Measurements from ENCODE around the gene GLIS1. TPM values are rescaled to one million over a fixed set of nuclear protein-coding genes. Genes with fewer than 3 reads are reported as not detected.

GLIS1 gene
- total and polyA plus RNA-seq, 10 of the 15 experiments (the other 5 are each of a cell fraction or from before 2014, with no cell fraction given) = not detected

DNA sequence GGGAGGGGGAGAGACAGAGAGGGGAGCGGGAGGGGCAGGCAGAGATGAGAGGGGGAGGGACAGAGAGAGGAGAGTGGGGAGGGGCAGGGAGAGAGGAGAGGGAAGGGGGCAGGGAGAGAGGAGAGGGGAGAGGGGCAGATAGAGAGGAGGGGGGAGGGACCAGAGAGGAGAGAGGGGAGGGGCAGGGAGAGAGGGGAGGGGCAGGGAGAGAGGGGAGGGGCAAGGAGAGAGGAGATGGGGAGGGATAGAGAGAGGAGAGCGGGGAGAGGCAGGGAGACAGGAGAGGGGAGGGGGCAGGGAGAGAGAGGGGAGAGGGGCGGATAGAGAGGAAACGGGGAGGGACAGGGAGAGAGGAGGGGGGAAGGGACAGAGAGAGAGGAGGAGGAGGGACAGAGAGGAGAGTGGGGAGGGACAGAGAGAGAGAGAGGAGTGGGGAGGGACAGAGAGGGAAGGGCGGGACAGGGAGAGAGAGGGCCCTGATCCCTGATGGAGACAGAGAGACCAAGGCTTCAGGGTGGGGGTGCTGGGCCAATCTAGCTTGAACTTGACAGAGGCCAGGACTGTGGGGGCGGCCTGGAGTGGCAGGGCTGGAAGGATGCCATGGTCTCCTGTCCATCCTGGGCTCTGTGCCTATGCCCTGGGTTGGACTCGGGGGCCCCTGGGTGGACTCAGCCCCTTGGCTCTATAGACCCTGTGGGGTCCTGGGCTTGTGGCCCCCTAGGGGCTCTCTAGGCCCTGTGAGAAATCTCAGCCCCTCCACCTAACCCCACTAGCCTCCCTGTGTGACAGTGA, 236.1 kb downstream of the GLIS1 start:
- Histone ChIP-seq H3K27ac (ENCODE audit: control insufficient read depth, insufficient read depth) (no peak overlapping the region), H3K9me3 (replicated peaks; ENCODE audit: control insufficient read depth, insufficient read depth, low read length) (no peaks in the 10 kb centered on the region), H2AFZ (ENCODE audit: control insufficient read depth, low read depth, low read length) (no peak overlapping the region), H4K20me1 (ENCODE audit: control insufficient read depth, insufficient read depth) (no peaks in the 10 kb centered on the region), H3K27me3 (replicated peaks in 1 of 2; ENCODE audit: control insufficient read depth in 2 of 2, insufficient read depth in 2 of 2, low read length in 1 of 2) (no peaks in the 10 kb centered on the region; a peak in 1 of 4 replicates), H3K79me2 (ENCODE audit: control insufficient read depth, insufficient read depth, low read length) (no peaks in the 10 kb centered on the region), H3K36me3 (ENCODE audit: control insufficient read depth in 2 of 2, insufficient read depth in 2 of 2, low read length in 1 of 2) (no peaks in the 10 kb centered on the region), H3K4me1 (ENCODE audit: control insufficient read depth, insufficient read depth, low read length) (no peaks in the 10 kb centered on the region), H3K4me2 (ENCODE audit: control insufficient read depth, insufficient read depth) (no peak overlapping the region), H3K4me3 (no peak overlapping the region), H3K9ac (ENCODE audit: control insufficient read depth, insufficient read depth, low read length) (no peak overlapping the region)
- TF ChIP-seq, protein P1, sequence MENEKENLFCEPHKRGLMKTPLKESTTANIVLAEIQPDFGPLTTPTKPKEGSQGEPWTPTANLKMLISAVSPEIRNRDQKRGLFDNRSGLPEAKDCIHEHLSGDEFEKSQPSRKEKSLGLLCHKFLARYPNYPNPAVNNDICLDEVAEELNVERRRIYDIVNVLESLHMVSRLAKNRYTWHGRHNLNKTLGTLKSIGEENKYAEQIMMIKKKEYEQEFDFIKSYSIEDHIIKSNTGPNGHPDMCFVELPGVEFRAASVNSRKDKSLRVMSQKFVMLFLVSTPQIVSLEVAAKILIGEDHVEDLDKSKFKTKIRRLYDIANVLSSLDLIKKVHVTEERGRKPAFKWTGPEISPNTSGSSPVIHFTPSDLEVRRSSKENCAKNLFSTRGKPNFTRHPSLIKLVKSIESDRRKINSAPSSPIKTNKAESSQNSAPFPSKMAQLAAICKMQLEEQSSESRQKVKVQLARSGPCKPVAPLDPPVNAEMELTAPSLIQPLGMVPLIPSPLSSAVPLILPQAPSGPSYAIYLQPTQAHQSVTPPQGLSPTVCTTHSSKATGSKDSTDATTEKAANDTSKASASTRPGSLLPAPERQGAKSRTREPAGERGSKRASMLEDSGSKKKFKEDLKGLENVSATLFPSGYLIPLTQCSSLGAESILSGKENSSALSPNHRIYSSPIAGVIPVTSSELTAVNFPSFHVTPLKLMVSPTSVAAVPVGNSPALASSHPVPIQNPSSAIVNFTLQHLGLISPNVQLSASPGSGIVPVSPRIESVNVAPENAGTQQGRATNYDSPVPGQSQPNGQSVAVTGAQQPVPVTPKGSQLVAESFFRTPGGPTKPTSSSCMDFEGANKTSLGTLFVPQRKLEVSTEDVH (IDR thresholded peaks at IDR 0.05; ENCODE audit: low read depth, partially characterized antibody) = no peak
- no peak for TF ChIP-seq SRF (IDR thresholded peaks at IDR 0.05; ENCODE audit: low read depth in 2 of 2, low read length in 2 of 2)
- TF ChIP-seq STAT3 (IDR thresholded peaks at IDR 0.05; ENCODE audit: low read depth, low read length) = no peak
- no peak for TF ChIP-seq STAT1 (conservative IDR thresholded peaks at IDR 0.05)
- TF ChIP-seq YBX1 (IDR thresholded peaks at IDR 0.05) = no peak
- no peak for TF ChIP-seq RBBP5 (conservative IDR thresholded peaks at IDR 0.05)
- TF ChIP-seq KDM1A (IDR thresholded peaks at IDR 0.05; ENCODE audit: borderline replicate concordance) = no peak
- no peak for TF ChIP-seq SREBF2 (IDR thresholded peaks at IDR 0.05; ENCODE audit: low read length)
- TF ChIP-seq RCOR1 (conservative IDR thresholded peaks at IDR 0.05; ENCODE audit: low read depth, low read length) = no peak
- no peak for TF ChIP-seq BMI1 (IDR thresholded peaks at IDR 0.05; ENCODE audit: borderline replicate concordance)
- TF ChIP-seq JUNB (IDR thresholded peaks at IDR 0.05) = no peak
- TF ChIP-seq, protein P2, sequence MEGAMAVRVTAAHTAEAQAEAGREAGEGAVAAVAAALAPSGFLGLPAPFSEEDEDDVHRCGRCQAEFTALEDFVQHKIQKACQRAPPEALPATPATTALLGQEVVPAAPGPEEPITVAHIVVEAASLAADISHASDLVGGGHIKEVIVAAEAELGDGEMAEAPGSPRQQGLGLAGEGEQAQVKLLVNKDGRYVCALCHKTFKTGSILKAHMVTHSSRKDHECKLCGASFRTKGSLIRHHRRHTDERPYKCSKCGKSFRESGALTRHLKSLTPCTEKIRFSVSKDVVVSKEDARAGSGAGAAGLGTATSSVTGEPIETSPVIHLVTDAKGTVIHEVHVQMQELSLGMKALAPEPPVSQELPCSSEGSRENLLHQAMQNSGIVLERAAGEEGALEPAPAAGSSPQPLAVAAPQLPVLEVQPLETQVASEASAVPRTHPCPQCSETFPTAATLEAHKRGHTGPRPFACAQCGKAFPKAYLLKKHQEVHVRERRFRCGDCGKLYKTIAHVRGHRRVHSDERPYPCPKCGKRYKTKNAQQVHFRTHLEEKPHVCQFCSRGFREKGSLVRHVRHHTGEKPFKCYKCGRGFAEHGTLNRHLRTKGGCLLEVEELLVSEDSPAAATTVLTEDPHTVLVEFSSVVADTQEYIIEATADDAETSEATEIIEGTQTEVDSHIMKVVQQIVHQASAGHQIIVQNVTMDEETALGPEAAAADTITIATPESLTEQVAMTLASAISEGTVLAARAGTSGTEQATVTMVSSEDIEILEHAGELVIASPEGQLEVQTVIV (IDR thresholded peaks at IDR 0.05; ENCODE audit: borderline replicate concordance, partially characterized antibody) = no peak
- no peak for TF ChIP-seq POLR2AphosphoS5 (IDR thresholded peaks at IDR 0.05; ENCODE audit: low read length)
- no peak for TF ChIP-seq TARDBP (IDR thresholded peaks at IDR 0.05; ENCODE audit: borderline replicate concordance)
- 8% methylated on average over 3 of the region's 7 CpGs for WGBS (ENCODE audit: insufficient coverage, insufficient replicate concordance, low lambda C conversion rate, missing lambda C conversion rate)
- no TSS peak for BruUV-seq (replicated peaks)
- intact Hi-C loops (cut with micrococcal nuclease; ENCODE audit: unreplicated experiment) = no loop called here
- no peak for DNase-seq (ENCODE audit: low read depth, low spot score)
- ATAC-seq = no peak; the same call in 2 of the 3 replicates
- in situ Hi-C loops (cut with MboI) = no loop called here
- FAIRE-seq = no peak
- RAD21 ChIA-PET (ENCODE audit: unreplicated experiment) = no interaction called here
- CTCF ChIA-PET = no interaction called here
- SMC1A ChIA-PET (ENCODE audit: uncharacterized antibody, unreplicated experiment) = no interaction called here
- POLR2A ChIA-PET = no interaction called here

All from GM12878 (cell line).